GM19438 (cell line): Measurements from ENCODE around the gene ECE1.

ENCODE experiments used
- ATAC-seq: cut with Tn5 transposase; IDR thresholded peaks from one replicate; pipeline ENCODE4 v1.9.1; 2021; ENCODE audit warnings: low read depth; ENCODE audit not compliant: unreplicated experiment

ECE1 gene

GRCh38 chr1:21256776-21257175 is 33.5 kb downstream of the ECE1 start:
- no peak for ATAC-seq

GRCh38 chr1:21255943-21256320 is 34.3 kb downstream of the ECE1 start:
- ATAC-seq = no peak

GRCh38 chr1:21255284-21255942 is 34.9 kb downstream of the ECE1 start:
- ATAC-seq = no peak

- ATAC-seq = no peak
Observed at GRCh38 chr1:21254335-21254951, 35.8 kb downstream of the ECE1 start.

GRCh38 chr1:21251773-21252471 is 38.3 kb downstream of the ECE1 start:
- ATAC-seq = no peak

GRCh38 chr1:21249940-21250493 is 40.2 kb downstream of the ECE1 start:
- ATAC-seq = no peak

GRCh38 chr1:21247892-21248715 is 42.2 kb downstream of the ECE1 start:
- ATAC-seq = no peak

GRCh38 chr1:21246905-21247642 is 43.2 kb downstream of the ECE1 start:
- no peak for ATAC-seq

GRCh38 chr1:21245688-21246229 is 44.5 kb downstream of the ECE1 start:
- ATAC-seq = no peak

GRCh38 chr1:21244986-21245687 is 45.1 kb downstream of the ECE1 start:
- ATAC-seq = no peak

- no peak for ATAC-seq
Observed at GRCh38 chr1:21244154-21244553, 46.1 kb downstream of the ECE1 start.

GRCh38 chr1:21242846-21243245 is 47.4 kb downstream of the ECE1 start:
- ATAC-seq = no peak

- no peak for ATAC-seq
Observed at GRCh38 chr1:21241771-21242581, 48.3 kb downstream of the ECE1 start.

GRCh38 chr1:21240706-21241105 is 49.6 kb downstream of the ECE1 start:
- ATAC-seq = no peak

GRCh38 chr1:21239221-21239620 is 51.0 kb downstream of the ECE1 start:
- no peak for ATAC-seq

- no peak for ATAC-seq
Observed at GRCh38 chr1:21238141-21238800, 52.0 kb downstream of the ECE1 start.

- no peak for ATAC-seq
Observed at GRCh38 chr1:21237446-21238088, 52.7 kb downstream of the ECE1 start.
